Measurements from ENCODE around the gene ASCC3.

Gene ASCC3

GRCh38 chr6:100484474-100484873 lies 396.7 kb downstream of the ASCC3 start:
- DNase-seq: no peak

DNA sequence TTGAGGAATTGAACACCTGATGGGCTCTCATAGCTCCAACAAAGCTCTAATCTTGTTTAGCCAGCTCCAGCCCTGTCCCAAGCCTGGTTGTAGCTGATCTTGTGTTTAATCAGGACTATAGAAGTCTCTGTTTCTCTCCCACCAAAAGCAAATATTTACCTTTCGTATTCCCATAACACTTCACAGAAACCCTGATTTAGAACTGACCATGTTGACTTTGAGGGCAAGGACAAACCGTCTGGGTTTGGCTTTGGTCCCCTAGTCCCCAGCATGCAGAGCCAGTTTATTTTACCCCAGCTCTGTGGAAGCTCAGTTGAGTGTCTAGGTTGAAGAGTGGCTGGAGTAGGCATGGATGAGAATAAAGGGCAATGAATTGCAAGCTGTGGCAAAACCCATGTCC lies 398.4 kb downstream of the ASCC3 start:
- no peak for DNase-seq

DNA sequence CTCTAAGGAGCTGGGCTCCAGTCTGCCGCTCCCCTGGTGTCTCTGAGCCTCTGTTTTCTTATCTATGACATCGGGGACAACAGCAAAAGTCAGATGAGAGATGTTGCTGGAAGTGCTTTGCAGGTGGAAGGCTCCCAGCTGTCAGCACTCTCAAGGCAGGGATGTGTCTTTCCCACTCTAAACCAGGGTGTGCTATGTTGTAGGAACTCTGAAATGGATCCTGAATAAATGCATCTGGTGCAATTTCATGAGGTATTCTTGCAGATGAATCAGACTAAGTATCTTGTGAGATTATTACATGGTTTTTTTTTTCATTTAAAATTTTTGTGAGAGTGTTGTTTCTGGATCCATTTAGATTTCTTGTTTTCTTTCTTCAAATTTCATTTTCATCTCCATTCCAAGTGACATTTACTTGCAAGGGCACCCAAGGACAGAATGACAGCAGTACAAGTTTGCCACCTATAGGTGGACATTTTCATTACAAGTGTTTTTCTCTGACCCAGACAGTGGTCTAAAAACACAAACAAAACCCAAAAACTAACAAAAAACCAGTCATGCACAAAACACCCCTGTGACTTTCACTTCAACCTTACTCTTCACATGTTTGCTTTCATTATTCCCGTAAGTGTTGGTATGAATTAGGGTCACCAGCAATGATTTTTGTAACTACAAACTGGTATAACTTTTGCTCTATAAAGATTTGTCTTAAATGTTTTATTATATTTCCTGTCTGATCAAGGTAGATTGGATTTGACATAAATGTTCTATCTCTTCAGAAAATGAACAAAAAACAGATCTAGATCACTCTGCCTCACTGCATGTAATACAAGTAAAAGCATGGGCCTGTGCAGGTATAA lies 401.7 kb downstream of the ASCC3 start:
- no peak for DNase-seq

DNA sequence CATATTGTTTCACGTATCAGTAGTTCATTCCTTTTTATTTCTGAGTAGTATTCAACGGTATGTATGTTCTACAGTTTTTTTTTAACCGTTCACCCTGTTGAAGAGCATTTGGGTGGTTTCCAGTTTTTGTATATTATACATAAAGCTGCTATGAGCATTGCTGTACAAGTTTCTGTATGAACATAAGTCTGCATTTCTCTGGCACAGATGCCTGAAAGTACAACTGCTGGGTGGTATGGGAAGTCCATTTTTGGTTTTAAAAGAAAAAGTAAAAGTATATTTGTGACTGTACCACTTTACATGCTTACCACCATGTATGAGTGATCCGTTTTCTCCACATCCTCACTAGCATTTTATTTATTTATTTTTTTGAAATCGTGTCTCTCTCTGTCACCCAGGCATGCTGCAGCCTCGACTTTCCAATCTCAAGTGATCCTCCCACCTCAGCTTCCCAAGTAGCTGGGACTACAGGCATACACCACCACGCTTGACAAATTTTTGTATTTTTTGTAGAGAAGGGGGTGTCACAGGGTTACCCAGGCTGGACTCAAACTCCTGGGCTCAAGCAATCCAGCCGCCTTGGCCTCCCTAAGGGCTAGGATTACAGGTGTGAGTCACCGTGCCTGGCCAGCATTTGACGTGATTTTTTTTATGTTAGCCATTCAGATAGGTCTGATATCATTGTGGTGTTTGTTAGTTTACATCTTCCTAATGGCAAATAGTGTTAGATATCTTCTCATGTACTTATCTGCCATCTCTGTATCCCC lies 405.4 kb downstream of the ASCC3 start:
- DNase-seq: no peak

DNA sequence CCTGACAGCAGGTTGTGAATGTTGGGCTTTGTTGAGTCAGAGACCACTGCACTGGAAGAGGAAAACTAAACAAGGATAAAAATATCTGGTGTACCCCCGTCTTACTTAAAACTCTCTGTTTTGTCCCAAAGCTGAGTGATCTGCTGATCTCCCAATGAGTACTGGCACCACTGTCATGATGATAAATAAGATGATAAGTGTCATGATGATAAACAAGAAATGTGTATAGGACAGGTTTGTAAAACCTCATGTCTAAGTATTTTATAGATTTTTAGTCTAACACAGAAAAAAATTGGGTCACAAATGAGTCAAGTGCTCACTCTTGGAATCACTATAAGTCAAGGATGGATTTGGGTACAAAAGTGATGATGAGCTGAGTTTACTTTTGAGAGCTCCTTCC lies 407.9 kb downstream of the ASCC3 start:
- DNase-seq: no peak

DNA sequence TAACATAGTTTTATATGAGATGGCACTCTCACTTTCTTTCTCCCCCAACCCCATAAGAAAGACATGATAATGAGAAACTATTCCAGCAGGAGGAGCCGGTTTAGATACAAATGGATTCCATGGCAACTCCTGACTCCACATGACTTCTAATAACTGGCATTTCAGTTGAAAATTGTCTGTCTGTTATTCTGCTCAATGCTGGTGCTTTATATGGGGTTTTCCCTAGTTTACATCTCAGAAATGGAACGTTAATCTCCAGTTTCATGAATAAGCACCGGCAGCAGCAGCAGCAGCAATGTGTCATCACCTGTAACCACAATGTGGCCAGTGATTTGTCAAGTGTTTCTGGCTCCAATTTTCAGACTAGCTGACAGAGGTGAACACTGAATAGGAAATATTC lies 408.5 kb downstream of the ASCC3 start:
- DNase-seq: no peak

GRCh38 chr6:100470422-100471120 lies 410.6 kb downstream of the ASCC3 start:
- DNase-seq: no peak

DNA sequence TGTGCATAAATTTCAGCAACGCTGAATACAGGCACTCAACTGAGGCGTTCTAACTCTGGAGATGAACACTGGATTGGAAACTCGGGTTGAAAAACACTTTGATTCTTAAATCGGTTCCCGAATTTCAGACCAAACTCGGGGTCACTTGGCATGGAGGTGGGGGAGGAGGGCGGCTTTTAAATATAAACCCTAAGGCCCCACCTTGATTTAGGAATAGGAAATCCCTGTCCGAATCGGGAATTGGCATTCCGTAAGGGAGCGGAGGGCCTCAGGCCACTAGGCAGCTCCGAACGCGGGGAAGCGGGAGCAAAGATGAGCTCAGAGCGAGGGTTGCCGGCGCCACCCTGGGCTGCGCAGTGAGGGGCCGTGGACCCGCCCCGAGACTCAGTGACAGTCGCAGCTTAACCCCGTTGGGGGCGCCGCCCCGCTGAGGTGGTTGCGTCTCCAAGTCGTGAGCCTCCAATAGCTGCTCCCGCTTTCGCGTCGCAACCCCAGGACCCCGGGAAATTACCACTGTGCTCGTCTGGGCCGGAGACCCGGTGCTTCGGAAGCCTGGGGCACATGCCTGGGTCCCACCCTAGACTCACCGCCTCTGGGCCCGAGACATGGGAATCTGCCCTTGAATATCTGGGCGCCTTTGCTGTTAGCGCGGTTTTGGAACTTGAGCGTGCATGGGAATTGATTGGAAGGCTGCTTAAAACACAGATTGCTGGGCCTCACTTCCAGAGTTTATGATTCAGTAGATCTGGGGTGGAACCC lies 411.8 kb downstream of the ASCC3 start:
- no peak for DNase-seq

DNA sequence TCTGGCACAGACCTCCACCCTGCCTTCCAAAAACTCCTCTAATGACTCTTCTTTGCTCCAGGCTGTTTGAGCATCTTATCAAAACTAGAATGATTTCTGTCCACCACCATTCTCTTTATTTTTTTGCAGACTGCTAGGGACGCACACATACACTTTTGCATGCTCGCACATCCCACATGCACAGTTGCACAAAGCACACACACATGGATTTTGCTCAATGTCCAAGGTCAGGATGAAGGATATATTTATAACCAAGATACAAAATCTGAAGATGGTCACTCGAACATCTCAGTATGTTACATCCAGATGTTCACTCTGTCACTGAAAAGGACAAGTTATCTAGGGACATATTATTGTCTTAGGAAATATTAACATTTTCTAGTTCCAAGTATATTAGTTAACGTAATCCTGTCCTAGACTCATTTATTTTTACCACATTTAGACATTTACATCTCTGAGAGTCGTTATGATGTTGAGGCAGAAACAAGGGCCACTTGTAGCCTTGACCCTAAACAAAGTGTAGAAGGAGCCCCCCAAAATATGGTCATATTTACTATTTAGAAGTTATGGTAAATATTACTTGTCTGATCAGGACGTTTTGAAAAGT lies 413.0 kb downstream of the ASCC3 start:
- no peak for DNase-seq

DNA sequence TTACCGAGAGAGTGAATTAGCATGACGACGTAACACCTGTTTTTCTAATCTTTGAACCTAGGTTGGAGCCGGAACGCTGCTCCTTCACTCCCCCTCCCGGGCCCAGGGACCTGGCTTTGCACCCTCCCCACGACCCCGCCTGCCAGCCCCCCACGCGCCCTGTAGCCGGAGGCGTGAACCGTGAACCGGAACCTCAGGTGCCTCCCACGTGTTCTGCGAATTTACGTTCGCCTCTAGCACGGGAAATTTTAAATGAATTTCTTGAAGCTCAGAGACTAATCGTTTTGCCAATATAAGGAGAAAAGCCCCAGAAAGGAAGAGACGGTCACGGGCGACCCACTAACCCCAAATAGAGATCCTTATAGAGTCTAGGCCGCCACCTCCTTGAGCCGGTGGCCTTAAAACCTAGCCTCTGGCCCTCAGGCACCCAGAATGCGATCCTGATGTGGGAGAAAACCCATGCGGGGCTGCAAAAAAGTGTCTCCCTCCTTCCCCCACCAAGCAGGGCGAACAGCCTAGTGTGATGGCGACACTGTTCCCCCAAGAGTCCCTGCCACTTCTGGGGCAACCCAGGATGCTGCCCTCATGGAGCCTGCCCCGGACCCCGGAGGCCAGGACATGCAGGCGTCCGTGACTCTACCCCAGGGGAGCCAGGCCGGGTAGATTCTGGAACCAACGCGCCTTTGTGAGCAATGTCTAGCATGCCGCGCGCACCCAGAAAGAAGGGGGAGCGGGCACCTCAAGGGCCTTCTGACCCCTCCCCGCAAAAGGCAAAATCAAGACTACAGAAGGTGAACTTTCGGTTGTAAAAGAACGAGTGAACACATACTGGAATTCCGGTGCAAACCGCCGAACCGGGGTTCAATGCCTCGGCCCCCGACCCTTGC lies 413.8 kb downstream of the ASCC3 start:
- DNase-seq: no peak

DNA sequence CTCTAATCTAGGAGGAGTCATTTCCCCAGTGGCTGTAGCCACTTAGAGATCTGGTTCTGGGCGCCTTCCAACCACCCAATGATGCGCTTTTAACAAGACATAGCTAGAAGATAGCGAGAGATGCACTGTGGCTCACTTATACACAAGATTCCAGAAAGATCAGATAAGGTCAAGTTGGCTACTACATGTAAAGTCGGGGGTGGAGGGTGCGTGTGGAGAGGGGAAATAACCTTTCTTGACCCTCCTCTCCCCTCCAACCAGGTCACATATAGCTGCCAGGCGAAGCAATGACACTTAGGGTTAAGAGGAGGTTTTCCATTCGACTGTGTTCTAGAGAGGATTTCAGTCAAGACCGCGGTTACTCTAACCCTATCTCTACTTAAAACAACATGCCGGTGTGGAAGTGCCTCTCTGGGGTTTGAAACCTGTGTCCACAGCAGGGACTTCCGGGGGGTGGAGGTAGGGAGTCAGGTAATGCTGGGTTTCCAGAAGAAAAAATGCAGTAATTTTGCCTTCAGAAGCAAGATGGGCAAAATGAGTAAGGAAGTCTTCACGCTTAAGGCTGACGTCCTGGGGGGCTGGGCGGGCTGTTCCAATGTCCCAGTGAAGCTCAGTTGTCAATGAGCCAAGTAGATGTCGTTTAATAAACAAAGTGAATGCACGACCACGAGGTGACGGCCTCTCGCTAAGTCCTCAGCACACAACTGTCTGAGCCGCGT lies 414.6 kb downstream of the ASCC3 start:
- no peak for DNase-seq

DNA sequence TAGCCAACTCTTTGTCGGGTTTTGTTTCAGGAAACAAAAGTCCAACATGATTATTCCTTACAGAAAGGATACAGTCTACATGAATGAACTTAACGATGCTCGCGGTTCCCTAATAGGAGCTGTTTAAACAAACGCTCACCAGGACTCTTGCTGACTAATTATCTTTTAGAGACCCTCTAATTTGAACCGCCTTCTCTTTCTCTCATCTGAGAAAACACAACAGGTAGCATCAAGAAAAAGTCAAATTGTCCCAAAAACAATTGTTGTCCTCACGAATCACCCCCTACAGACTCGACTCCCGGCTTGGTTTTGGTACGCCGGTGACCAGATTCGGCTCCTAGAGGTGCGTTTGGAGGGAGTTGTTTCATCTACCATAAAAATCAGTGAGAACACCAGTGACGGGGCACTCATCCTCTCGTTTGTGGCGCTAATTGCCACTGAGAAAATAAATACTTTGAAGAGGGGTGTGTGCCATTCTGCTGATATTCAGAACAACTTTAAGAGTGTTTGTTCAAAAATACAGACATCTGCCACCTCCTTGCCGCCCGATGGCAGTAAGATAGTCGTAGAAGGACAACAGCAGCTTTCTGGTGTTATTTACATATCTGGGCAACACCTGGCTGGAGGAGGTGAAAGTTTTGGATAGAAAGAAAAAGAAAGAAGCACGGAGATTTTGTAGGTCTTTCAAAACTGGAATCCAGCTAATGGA lies 415.3 kb downstream of the ASCC3 start:
- DNase-seq: no peak

GRCh38 chr6:100464903-100465700 lies 416.0 kb downstream of the ASCC3 start, which contains the start of gene SIM1:
TSS of gene SIM1 (minus strand) at chr6:100464921. CDS start at chr6:100463468, 1,453 bp downstream.
- no peak for DNase-seq

GRCh38 chr6:100464162-100464851 lies 416.8 kb downstream of the ASCC3 start:
- DNase-seq: no peak

DNA sequence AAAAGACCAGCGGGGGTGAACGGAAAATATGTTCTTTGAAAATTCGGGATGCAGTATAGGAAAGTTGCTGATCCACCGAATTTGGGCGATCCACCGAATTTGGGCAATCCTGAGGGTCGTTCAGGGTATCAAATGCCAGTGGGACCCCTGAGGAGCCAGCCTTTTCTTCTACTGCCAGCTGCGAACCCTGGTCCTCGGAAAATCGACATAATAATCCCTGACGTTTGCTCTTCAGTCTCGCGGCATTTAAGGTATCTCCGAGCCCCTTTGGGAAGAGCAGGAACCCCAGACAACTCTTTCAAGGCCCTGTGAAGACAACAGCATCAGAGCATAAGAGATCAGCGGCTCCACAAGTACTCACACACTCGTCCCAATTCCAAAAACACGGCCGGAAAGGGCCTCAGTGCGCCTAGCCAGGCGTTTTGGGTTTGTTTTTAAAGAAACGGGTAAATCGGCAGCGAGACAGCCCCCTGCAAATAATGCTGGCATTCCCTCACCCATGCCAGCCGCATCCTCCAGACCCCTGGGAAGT lies 417.4 kb downstream of the ASCC3 start:
- DNase-seq: no peak

- DNase-seq: no peak
Measured at GRCh38 chr6:100462706-100463629, 418.2 kb downstream of the ASCC3 start.
